ENCODE measurements around the gene MAOA.
A peak's percentile ranks its signal among the peaks of the same experiment; 100 is the strongest.

MAOA gene

DNA sequence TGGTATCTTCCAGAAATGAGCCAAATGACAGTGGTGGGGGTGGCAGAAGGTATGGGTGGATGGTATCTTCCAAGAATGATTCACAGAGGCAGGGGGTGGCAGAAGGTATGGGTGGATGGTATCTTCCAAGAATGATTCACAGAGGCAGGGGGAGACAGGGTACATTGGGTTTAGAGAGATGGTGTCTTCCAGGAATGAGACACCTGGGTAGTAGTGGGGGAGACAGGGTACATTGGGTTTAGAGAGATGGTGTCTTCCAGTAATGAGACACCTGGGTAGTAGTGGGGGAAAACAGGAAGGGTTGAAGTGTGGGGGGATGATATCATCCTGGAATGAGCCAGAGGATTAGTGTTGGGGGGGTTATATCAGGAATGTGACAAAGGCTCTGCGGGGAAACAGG is 62.0 kb downstream of the MAOA start:
- H3K9me3 ChIP-seq (ENCODE audit: control insufficient read depth, insufficient read depth, low read depth, low read length) = no peaks in the 10 kb centered on the region; the same call in 1 of the 2 replicates
- peak; percentile 46; the same call in 1 of the 2 replicates for TF ChIP-seq PRDM10 (tag by site-specific recombination; IDR thresholded peaks at IDR 0.05)
- TF ChIP-seq ZNF610 (tag by site-specific recombination; IDR thresholded peaks at IDR 0.05; ENCODE audit: borderline replicate concordance) = no peak
- TF ChIP-seq ZNF114 (tag by site-specific recombination; IDR thresholded peaks at IDR 0.05) = no peak
- TF ChIP-seq, protein P1, sequence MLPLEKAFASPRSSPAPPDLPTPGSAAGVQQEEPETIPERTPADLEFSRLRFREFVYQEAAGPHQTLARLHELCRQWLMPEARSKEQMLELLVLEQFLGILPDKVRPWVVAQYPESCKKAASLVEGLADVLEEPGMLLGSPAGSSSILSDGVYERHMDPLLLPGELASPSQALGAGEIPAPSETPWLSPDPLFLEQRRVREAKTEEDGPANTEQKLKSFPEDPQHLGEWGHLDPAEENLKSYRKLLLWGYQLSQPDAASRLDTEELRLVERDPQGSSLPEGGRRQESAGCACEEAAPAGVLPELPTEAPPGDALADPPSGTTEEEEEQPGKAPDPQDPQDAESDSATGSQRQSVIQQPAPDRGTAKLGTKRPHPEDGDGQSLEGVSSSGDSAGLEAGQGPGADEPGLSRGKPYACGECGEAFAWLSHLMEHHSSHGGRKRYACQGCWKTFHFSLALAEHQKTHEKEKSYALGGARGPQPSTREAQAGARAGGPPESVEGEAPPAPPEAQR (tag by site-specific recombination; IDR thresholded peaks at IDR 0.05) = no peak
- TF ChIP-seq ZNF404 (tag by site-specific recombination; IDR thresholded peaks at IDR 0.05) = no peak
- no peak for TF ChIP-seq ZNF146 (tag by site-specific recombination; IDR thresholded peaks at IDR 0.05)
- TF ChIP-seq KLF17 (tag by site-specific recombination; IDR thresholded peaks at IDR 0.05) = no peak
- no peak for TF ChIP-seq GLIS1 (tag by site-specific recombination; IDR thresholded peaks at IDR 0.05)
- no peak overlapping the region for H3K4me3 ChIP-seq (ENCODE audit: low read depth, low read length)
- H3K4me1 ChIP-seq (ENCODE audit: control insufficient read depth, insufficient read depth, low read length) = no peaks in the 10 kb centered on the region
- POLR2A ChIA-PET = no interaction called here
- CTCF ChIA-PET = no interaction called here
- peaks cover 0 to 2% of the 10 kb centered on the region in 2 experiments; a peak in 1 of 3 replicates for H3K36me3 ChIP-seq (ENCODE audit: control insufficient read depth in 2 of 2, insufficient read depth in 1 of 2, low read length in 2 of 2)
- no peak overlapping the region for H3K27ac ChIP-seq (ENCODE audit: extremely low read depth, low read depth, low read length)

DNA sequence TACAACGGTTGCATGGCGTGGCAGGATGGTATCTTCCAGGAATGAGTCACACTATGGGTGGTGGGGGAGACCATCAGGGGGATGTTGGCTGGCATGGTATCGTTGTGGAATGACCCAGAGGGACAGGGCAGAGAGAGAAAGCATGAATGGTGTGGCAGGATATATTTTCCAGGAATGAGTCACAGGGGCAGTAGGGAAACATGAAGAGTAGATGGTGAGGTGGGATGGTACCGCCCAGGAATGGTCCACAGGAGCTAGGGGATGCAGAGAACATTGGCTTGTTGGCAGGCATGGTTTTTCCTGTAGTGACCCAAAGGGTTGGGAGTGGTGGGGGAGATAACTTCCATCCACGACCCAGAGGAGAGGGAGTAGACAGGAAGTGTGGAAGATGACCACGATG is 62.4 kb downstream of the MAOA start:
- POLR2A ChIA-PET = no interaction called here
- no peaks in the 10 kb centered on the region; the same call in 1 of the 2 replicates for H3K9me3 ChIP-seq (ENCODE audit: control insufficient read depth, insufficient read depth, low read depth, low read length)

More for the DNA sequence above, 62.4 kb downstream of the MAOA start:
- CTCF ChIA-PET = no interaction called here
- no peak overlapping the region for H3K4me3 ChIP-seq (ENCODE audit: low read depth, low read length)
- H3K36me3 ChIP-seq (ENCODE audit: control insufficient read depth in 2 of 2, insufficient read depth in 1 of 2, low read length in 2 of 2) = no peaks in the 10 kb centered on the region
- no peak overlapping the region for H3K27ac ChIP-seq (ENCODE audit: extremely low read depth, low read depth, low read length)
- TF ChIP-seq MEIS1 (CRISPR knock-in tag; IDR thresholded peaks at IDR 0.05; ENCODE audit: borderline replicate concordance) (no peak), PRDM10 (tag by site-specific recombination; IDR thresholded peaks at IDR 0.05) (peak; percentile 6; the same call in 1 of the 2 replicates)
- H3K4me1 ChIP-seq (ENCODE audit: control insufficient read depth, insufficient read depth, low read length) = no peaks in the 10 kb centered on the region
